ENCODE data around the gene HBD. TPM values are rescaled to one million over a fixed set of nuclear protein-coding genes. Genes with fewer than 3 reads are reported as not detected.

Gene HBD
- polyA plus RNA-seq, 2 of the 4 experiments (the other 2 are of a cell fraction), result not detected

DNA sequence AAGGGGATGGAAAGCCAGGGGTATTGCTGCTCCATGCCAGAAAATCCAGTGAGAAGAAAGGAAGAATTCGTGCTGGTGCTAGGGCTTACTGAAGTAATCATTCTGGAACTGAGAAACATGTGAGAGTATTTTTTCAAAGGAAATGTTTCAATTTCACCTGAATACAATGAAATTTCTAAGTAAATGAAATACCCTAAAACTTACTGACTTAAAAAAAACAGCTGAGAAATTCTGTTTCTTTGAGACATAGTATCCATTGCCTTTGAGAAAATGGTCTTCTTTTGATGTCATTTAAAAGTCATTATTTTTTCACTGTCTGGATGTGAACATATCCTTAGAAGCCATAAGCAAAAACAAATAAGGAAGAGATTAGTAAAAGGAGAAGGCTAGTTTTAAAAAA, 33.7 kb downstream of the HBD start, which contains the start of gene OR51V1:
OR51V1 (minus strand) TSS at position 101 of the 400 bp plus-strand sequence; CDS start at position 101, 0 bp downstream.
- ChIA-PET CTCF (interaction anchor here (1.0 to 5.6 kb wide), 2 partner anchors 90 to 181 kb away, joined by 4 to 44 read pairs; no protein-coding TSS in a partner anchor), POLR2A (interaction anchor here (1.3 kb wide), 1 partner anchor 91 kb away, joined by 3 read pairs; no protein-coding TSS in a partner anchor)
- Histone ChIP-seq H3K4me3 (no peak within 1 kb of the TSS), H3K4me1 (no peaks in the 10 kb centered on the region), H3K4me2 (no peak within 1 kb of the TSS), H3K27ac (no peak within 1 kb of the TSS), H3K9me3 (no peaks in the 10 kb centered on the region)
- TF ChIP-seq EP300 (IDR thresholded peaks at IDR 0.05) (no peak), NR3C1 (IDR thresholded peaks at IDR 0.05) (no peak), SMC3 (IDR thresholded peaks at IDR 0.05) (no peak), RFX5 (IDR thresholded peaks at IDR 0.05) (no peak), HOXB5 (CRISPR knock-in tag; IDR thresholded peaks at IDR 0.05) (no peak), ESRRA (IDR thresholded peaks at IDR 0.05; ENCODE audit: borderline replicate concordance, low read length) (no peak), CBX2 (IDR thresholded peaks at IDR 0.05; ENCODE audit: borderline replicate concordance, low read depth) (no peak), MAZ (IDR thresholded peaks at IDR 0.05; ENCODE audit: borderline replicate concordance, low read depth, low read length) (no peak)
- TF ChIP-seq, protein P1, sequence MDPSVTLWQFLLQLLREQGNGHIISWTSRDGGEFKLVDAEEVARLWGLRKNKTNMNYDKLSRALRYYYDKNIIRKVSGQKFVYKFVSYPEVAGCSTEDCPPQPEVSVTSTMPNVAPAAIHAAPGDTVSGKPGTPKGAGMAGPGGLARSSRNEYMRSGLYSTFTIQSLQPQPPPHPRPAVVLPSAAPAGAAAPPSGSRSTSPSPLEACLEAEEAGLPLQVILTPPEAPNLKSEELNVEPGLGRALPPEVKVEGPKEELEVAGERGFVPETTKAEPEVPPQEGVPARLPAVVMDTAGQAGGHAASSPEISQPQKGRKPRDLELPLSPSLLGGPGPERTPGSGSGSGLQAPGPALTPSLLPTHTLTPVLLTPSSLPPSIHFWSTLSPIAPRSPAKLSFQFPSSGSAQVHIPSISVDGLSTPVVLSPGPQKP (IDR thresholded peaks at IDR 0.05; ENCODE audit: low read depth, low read length), result no peak
- 6% methylated on average over 1 of the region's 1 CpG for WGBS (ENCODE audit: missing lambda C conversion rate)
- FAIRE-seq (no peak), ATAC-seq (no peak), DNase-seq (ENCODE audit: low read depth in 1 of 2, low spot score in 1 of 2) (no peak)

DNA sequence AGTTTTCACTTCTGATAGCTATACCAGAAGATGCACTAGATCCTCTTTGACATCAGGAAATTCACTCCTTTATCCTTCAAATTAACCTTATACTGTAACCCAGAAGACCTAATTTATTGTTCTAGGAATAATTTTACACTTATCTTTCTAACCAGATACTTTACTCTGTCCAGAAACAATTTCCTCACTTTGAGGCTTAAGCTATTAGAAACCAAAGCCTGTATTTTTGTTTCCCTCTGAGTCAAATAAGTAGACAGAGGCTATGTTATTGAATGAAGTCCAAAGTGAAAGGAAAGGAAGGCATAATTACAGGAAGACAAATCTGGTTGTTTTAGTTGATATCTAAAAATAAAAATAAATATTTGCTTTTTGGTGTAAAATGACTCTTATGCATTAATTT, 36.0 kb downstream of the HBD start:
- POLR2A ChIA-PET, result no interaction called here
- H3K4me3 ChIP-seq, result no peak overlapping the region
- CTCF ChIA-PET, result interaction anchor here (1.1 kb wide), 2 partner anchors 9 to 85 kb away, joined by 3 read pairs; no protein-coding TSS in a partner anchor
- H3K4me2 ChIP-seq, result no peak overlapping the region
- no peaks in the 10 kb centered on the region for H3K9me3 ChIP-seq
- no peak overlapping the region for H3K27ac ChIP-seq
- FAIRE-seq (no peak), ATAC-seq (no peak), DNase-seq (ENCODE audit: low read depth in 1 of 2, low spot score in 1 of 2) (no peak)
- H3K4me1 ChIP-seq, result no peaks in the 10 kb centered on the region
- TF ChIP-seq EHMT2 (IDR thresholded peaks at IDR 0.05; ENCODE audit: low read depth), result no peak
- TF ChIP-seq CEBPB (IDR thresholded peaks at IDR 0.05), result no peak
- TF ChIP-seq RAD21 (conservative IDR thresholded peaks at IDR 0.05 in 1 of 2, IDR thresholded peaks at IDR 0.05 in 1 of 2), result no peak
- no peak for TF ChIP-seq RCOR1 (IDR thresholded peaks at IDR 0.05; ENCODE audit: low read depth, low read length)
- no peak for TF ChIP-seq SREBF2 (IDR thresholded peaks at IDR 0.05)
- TF ChIP-seq RNF2 (IDR thresholded peaks at IDR 0.05; ENCODE audit: borderline replicate concordance, low read depth), result no peak
- no peak for TF ChIP-seq HOXB5 (CRISPR knock-in tag; IDR thresholded peaks at IDR 0.05)
- no peak for TF ChIP-seq FOXS1 (CRISPR knock-in tag; IDR thresholded peaks at IDR 0.05)
- TF ChIP-seq ZC3H11A (IDR thresholded peaks at IDR 0.05), result no peak
- no peak for TF ChIP-seq MAZ (IDR thresholded peaks at IDR 0.05; ENCODE audit: borderline replicate concordance, low read depth, low read length)
- TF ChIP-seq TFCP2L1 (CRISPR knock-in tag; IDR thresholded peaks at IDR 0.05), result no peak
- TF ChIP-seq JUN (IDR thresholded peaks at IDR 0.05), result no peak
- TF ChIP-seq, protein P2, sequence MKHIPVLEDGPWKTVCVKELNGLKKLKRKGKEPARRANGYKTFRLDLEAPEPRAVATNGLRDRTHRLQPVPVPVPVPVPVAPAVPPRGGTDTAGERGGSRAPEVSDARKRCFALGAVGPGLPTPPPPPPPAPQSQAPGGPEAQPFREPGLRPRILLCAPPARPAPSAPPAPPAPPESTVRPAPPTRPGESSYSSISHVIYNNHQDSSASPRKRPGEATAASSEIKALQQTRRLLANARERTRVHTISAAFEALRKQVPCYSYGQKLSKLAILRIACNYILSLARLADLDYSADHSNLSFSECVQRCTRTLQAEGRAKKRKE (CRISPR knock-in tag; IDR thresholded peaks at IDR 0.05; ENCODE audit: low read depth), result no peak

DNA sequence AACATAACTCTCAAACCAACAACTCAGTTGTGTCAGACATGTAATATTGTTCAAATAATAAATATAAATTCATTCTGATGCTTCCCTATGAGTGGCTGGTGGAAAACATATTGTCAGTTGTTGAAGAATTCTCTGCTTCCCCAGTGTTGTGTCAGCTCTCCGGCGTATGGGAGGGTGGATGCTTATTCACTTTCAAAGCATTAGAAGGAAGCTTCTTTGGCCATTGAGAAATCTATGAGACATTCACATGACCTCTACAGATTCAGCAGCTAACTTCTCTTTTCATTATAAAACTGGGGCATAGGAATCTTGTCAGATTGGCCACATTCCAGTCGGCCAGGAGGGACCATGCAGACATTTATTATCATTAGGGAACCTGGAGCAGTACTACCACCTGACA, 36.7 kb downstream of the HBD start:
- Histone ChIP-seq H3K27ac (no peak overlapping the region), H3K4me1 (no peaks in the 10 kb centered on the region), H3K4me2 (no peak overlapping the region), H3K4me3 (no peak overlapping the region), H3K9me3 (no peaks in the 10 kb centered on the region)
- POLR2A ChIA-PET, result no interaction called here
- ATAC-seq (no peak), DNase-seq (ENCODE audit: low read depth in 1 of 2, low spot score in 1 of 2) (no peak), FAIRE-seq (no peak)
- TF ChIP-seq HEYL (CRISPR knock-in tag; IDR thresholded peaks at IDR 0.05), result no peak
- no peak for TF ChIP-seq ZFP36 (IDR thresholded peaks at IDR 0.05; ENCODE audit: borderline replicate concordance, partially characterized antibody)
- no peak for TF ChIP-seq KDM5A (IDR thresholded peaks at IDR 0.05)
- no peak for TF ChIP-seq NFE2L2 (conservative IDR thresholded peaks at IDR 0.05; ENCODE audit: low read length)
- TF ChIP-seq FOSB (CRISPR knock-in tag; IDR thresholded peaks at IDR 0.05), result no peak
- TF ChIP-seq CHD4 (IDR thresholded peaks at IDR 0.05; ENCODE audit: borderline replicate concordance), result no peak
- no peak for TF ChIP-seq RAD21 (conservative IDR thresholded peaks at IDR 0.05 in 1 of 2, IDR thresholded peaks at IDR 0.05 in 1 of 2)
- TF ChIP-seq CTCF (IDR thresholded peaks at IDR 0.05), result no peak
- TF ChIP-seq, protein P2 (CRISPR knock-in tag; IDR thresholded peaks at IDR 0.05; ENCODE audit: low read depth), result no peak
- TF ChIP-seq ESRRA (IDR thresholded peaks at IDR 0.05; ENCODE audit: borderline replicate concordance, low read length), result no peak
- 57% methylated on average over 3 of the region's 3 CpGs for WGBS (ENCODE audit: missing lambda C conversion rate)
- CTCF ChIA-PET, result interaction anchor here (1.1 kb wide), 2 partner anchors 8 to 86 kb away, joined by 3 read pairs; no protein-coding TSS in a partner anchor

All from A549 (cell line).